HG03025 (cell line): ENCODE measurements around the gene HYCC2.
A peak's percentile ranks its signal among the peaks of the same experiment; 100 is the strongest.
"Not testable (repeated sequence)": the region's sequence is repeated elsewhere in the genome, so short reads cannot be mapped to it uniquely, and the experiment has no call there.

ENCODE experiments used
- ATAC-seq: cut with Tn5 transposase; IDR thresholded peaks from one replicate; pipeline ENCODE4 v1.9.1; 2021; ENCODE audit warnings: mild to moderate bottlenecking, moderate library complexity; ENCODE audit not compliant: unreplicated experiment, low FRiP score

Gene HYCC2

GRCh38 chr2:201071479-201072200, at the start of gene HYCC2, which contains the start of gene NDUFB3:
Gene HYCC2, minus strand, starts transcription at chr2:201071671. Its CDS starts 47,662 bp downstream, at chr2:201024009.
Gene NDUFB3, plus strand, starts transcription at chr2:201072001. Its CDS starts 6,882 bp downstream, at chr2:201078883.
- peak; percentile 96 for ATAC-seq

- no peak for ATAC-seq
These were observed 47.7 kb upstream of the HYCC2 start for GRCh38 chr2:201118961-201119854.

- peak; percentile 26 for ATAC-seq
These were observed 46.9 kb upstream of the HYCC2 start for GRCh38 chr2:201118121-201118960.

GRCh38 chr2:201117735-201118094, 46.2 kb upstream of the HYCC2 start:
- not testable (repeated sequence) for ATAC-seq

GRCh38 chr2:201116959-201117734, 45.7 kb upstream of the HYCC2 start:
- ATAC-seq, result no peak

GRCh38 chr2:201116115-201116958, 44.9 kb upstream of the HYCC2 start, which contains the start of gene CFLAR:
Gene CFLAR, plus strand, starts transcription at chr2:201116164. Its CDS starts 13,702 bp downstream, at chr2:201129866.
- peak; percentile 44 for ATAC-seq

GRCh38 chr2:201114846-201115245, 43.4 kb upstream of the HYCC2 start:
- no peak for ATAC-seq

GRCh38 chr2:201114350-201114749, 42.9 kb upstream of the HYCC2 start:
- no peak for ATAC-seq

GRCh38 chr2:201111096-201111495, 39.6 kb upstream of the HYCC2 start:
- no peak for ATAC-seq

- ATAC-seq, result no peak
These were observed 39.1 kb upstream of the HYCC2 start for GRCh38 chr2:201110615-201111014.

GRCh38 chr2:201109186-201109585, 37.7 kb upstream of the HYCC2 start:
- ATAC-seq, result no peak

GRCh38 chr2:201108341-201108740, 36.9 kb upstream of the HYCC2 start:
- ATAC-seq, result no peak

- ATAC-seq, result no peak
These were observed 36.2 kb upstream of the HYCC2 start for GRCh38 chr2:201107624-201108023.

GRCh38 chr2:201105759-201106158, 34.3 kb upstream of the HYCC2 start:
- ATAC-seq, result no peak

GRCh38 chr2:201100497-201100896, 29.0 kb upstream of the HYCC2 start:
- no peak for ATAC-seq

GRCh38 chr2:201093573-201093972, 22.1 kb upstream of the HYCC2 start:
- ATAC-seq, result no peak

GRCh38 chr2:201090574-201090973, 19.1 kb upstream of the HYCC2 start:
- no peak for ATAC-seq

- ATAC-seq, result no peak
These were observed 13.4 kb upstream of the HYCC2 start for GRCh38 chr2:201084863-201085262.

- ATAC-seq, result no peak
These were observed 3.5 kb upstream of the HYCC2 start for GRCh38 chr2:201074996-201075395.
